ENCODE measurements around the gene ZFYVE27. TPM values are rescaled to one million over a fixed set of nuclear protein-coding genes. Genes with fewer than 3 reads are reported as not detected.

ZFYVE27 gene
- total and polyA plus RNA-seq, 7 experiments from 2014 or later, result 31.0 to 68.8 (median 54.7) TPM

DNA sequence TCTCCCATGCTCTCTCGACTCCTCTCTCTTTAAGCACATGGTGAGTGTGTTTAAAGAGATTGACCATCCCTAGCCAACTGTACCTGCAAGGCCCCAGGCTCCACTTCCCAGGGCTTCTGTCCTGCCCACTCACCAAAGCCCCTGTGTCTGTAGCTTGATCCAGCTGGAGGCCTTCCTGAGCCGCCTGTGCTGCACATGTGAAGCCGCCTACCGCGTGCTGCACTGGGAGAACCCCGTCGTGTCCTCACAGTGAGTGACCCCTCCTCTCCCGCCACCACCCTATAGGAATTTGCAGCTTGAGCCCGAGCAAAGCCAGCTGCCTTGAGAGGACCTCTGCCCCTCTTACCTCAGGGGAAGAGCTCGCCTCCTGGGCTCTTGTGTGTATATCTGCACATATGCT, 11.2 kb downstream of the ZFYVE27 start:
- Mint-ChIP-seq H3K4me3 (no peak overlapping the region), H3K27ac (no peak overlapping the region), H3K36me3 (peaks cover 20 to 64% (median 28%) of the 10 kb centered on the region in 5 donors), H3K9me3 (no peaks in the 10 kb centered on the region), H3K27me3 (no peaks in the 10 kb centered on the region), H3K4me1 (peaks cover 8 to 24% (median 14%) of the 10 kb centered on the region in 7 donors)
- Histone ChIP-seq H3K27ac (ENCODE audit: low read depth, low read length) (no peak overlapping the region), H3K4me3 (ENCODE audit: low read length) (no peak overlapping the region), H3K4me1 (ENCODE audit: control insufficient read depth in 2 of 2, insufficient read depth in 2 of 2, low read length in 2 of 2) (no peaks in the 10 kb centered on the region), H3K9me3 (ENCODE audit: control insufficient read depth in 2 of 3, low read length in 3 of 3) (no peaks in the 10 kb centered on the region), H3K36me3 (ENCODE audit: control insufficient read depth in 2 of 3, insufficient read depth in 3 of 3, low read length in 3 of 3) (peaks cover 4 to 89% (median 21%) of the 10 kb centered on the region in 3 experiments), H3K27me3 (ENCODE audit: control insufficient read depth in 2 of 2, insufficient read depth in 2 of 2, low read length in 2 of 2) (no peaks in the 10 kb centered on the region)
- ChIA-PET POLR2A (interaction anchor here (1.2 kb wide), 1 partner anchor 11 kb away, joined by 3 read pairs; the partner anchor contains the start of gene ZFYVE27), CTCF (interaction anchor here (0.6 to 1.0 kb wide), 3 partner anchors 101 to 121 kb away, joined by 3 to 4 read pairs (median 3); no protein-coding TSS in a partner anchor)
- intact Hi-C loops (cut with micrococcal nuclease), result no loop called here
- DNase-seq (no peak), ATAC-seq (no peak)

DNA sequence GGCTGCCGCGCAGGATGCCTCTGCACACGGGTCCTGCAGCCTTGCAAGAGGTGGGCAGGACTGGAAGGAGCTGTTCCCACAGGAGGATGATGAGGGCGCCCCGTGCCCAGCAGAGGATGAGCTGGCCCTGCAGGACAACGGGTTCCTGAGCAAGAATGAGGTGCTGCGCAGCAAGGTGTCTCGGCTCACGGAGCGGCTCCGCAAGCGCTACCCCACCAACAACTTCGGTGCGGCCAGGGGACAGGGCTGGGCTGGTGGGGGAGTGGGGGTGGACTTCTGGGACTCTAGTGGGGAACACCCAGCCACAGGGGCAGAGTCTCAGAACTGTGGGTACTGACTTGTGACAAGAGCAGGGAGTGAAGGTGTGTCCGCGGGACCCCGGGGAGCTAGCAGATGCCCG, 16.0 kb downstream of the ZFYVE27 start:
- H3K4me3 ChIP-seq (ENCODE audit: low read length), result no peak overlapping the region
- no peaks in the 10 kb centered on the region for H3K27me3 ChIP-seq (ENCODE audit: control insufficient read depth in 2 of 2, insufficient read depth in 2 of 2, low read length in 2 of 2)
- POLR2A ChIA-PET, result no interaction called here
- no peak for DNase-seq
- peaks cover 3 to 69% (median 22%) of the 10 kb centered on the region in 5 donors for H3K36me3 Mint-ChIP-seq
- no peaks in the 10 kb centered on the region for H3K27me3 Mint-ChIP-seq
- no peaks in the 10 kb centered on the region for H3K9me3 ChIP-seq (ENCODE audit: control insufficient read depth in 2 of 3, low read length in 3 of 3)
- H3K4me1 ChIP-seq (ENCODE audit: control insufficient read depth in 2 of 2, insufficient read depth in 2 of 2, low read length in 2 of 2), result no peaks in the 10 kb centered on the region
- H3K4me1 Mint-ChIP-seq, result peaks cover 0 to 3% (median 0%) of the 10 kb centered on the region in 7 donors
- CTCF ChIA-PET, result interaction anchor here (0.6 kb wide), 1 partner anchor 27 kb away, joined by 3 read pairs; no protein-coding TSS in a partner anchor
- no peak overlapping the region for H3K27ac Mint-ChIP-seq
- no peaks in the 10 kb centered on the region for H3K9me3 Mint-ChIP-seq
- no peak overlapping the region for H3K27ac ChIP-seq (ENCODE audit: low read depth, low read length)
- no peak for ATAC-seq
- H3K4me3 Mint-ChIP-seq, result no peak overlapping the region
- intact Hi-C loops (cut with micrococcal nuclease), result no loop called here
- H3K36me3 ChIP-seq (ENCODE audit: control insufficient read depth in 2 of 3, insufficient read depth in 3 of 3, low read length in 3 of 3), result peaks cover 7 to 98% (median 32%) of the 10 kb centered on the region in 3 experiments

DNA sequence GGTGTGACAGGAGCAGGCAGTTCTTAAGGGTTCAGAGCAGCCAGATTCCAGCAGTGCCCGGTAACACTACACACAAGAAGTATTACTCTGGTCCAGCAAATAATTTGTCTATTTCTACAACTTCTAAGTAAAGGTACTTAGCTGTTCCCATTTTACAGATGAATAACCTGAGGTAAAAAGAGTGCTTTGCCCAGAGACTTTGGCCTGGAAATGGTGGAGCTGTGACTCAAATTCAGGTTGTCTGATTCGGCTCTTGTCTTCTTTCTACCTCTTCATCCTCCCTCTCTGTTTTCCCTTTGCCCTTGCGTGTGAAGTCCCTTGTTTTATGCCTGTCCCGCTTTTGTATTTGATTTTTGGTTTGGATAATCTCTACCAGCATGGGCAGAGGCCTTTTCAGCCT, 17.8 kb downstream of the ZFYVE27 start:
- H3K36me3 Mint-ChIP-seq, result peaks cover 3 to 65% (median 12%) of the 10 kb centered on the region in 5 donors

GRCh38 chr10:97755718-97756117, 18.8 kb downstream of the ZFYVE27 start:
- Mint-ChIP-seq H3K9me3 (no peaks in the 10 kb centered on the region), H3K36me3 (peaks cover 3 to 67% (median 11%) of the 10 kb centered on the region in 5 donors), H3K4me1 (no peaks in the 10 kb centered on the region), H3K27me3 (no peaks in the 10 kb centered on the region), H3K4me3 (no peak overlapping the region), H3K27ac (no peak overlapping the region)
- H3K36me3 ChIP-seq (ENCODE audit: control insufficient read depth in 2 of 3, insufficient read depth in 3 of 3, low read length in 3 of 3), result peaks cover 10 to 89% (median 15%) of the 10 kb centered on the region in 3 experiments
- no peaks in the 10 kb centered on the region for H3K4me1 ChIP-seq (ENCODE audit: control insufficient read depth in 2 of 2, insufficient read depth in 2 of 2, low read length in 2 of 2)
- ChIA-PET CTCF (interaction anchor here (1.1 kb wide), 1 partner anchor 25 kb away, joined by 4 read pairs; no protein-coding TSS in a partner anchor), POLR2A (no interaction called here)
- no peaks in the 10 kb centered on the region for H3K27me3 ChIP-seq (ENCODE audit: control insufficient read depth in 2 of 2, insufficient read depth in 2 of 2, low read length in 2 of 2)
- H3K27ac ChIP-seq (ENCODE audit: low read depth, low read length), result no peak overlapping the region
- intact Hi-C loops (cut with micrococcal nuclease), result no loop called here
- ATAC-seq (no peak), DNase-seq (no peak)
- no peak overlapping the region for H3K4me3 ChIP-seq (ENCODE audit: low read length)
- H3K9me3 ChIP-seq (ENCODE audit: control insufficient read depth in 2 of 3, low read length in 3 of 3), result no peaks in the 10 kb centered on the region

More for the DNA sequence above, 17.8 kb downstream of the ZFYVE27 start:
- Histone ChIP-seq H3K27me3 (ENCODE audit: control insufficient read depth in 2 of 2, insufficient read depth in 2 of 2, low read length in 2 of 2) (no peaks in the 10 kb centered on the region), H3K36me3 (ENCODE audit: control insufficient read depth in 2 of 3, insufficient read depth in 3 of 3, low read length in 3 of 3) (peaks cover 3 to 89% (median 22%) of the 10 kb centered on the region in 3 experiments), H3K4me1 (ENCODE audit: control insufficient read depth in 2 of 2, insufficient read depth in 2 of 2, low read length in 2 of 2) (no peaks in the 10 kb centered on the region), H3K4me3 (ENCODE audit: low read length) (no peak overlapping the region), H3K27ac (ENCODE audit: low read depth, low read length) (no peak overlapping the region), H3K9me3 (ENCODE audit: control insufficient read depth in 2 of 3, low read length in 3 of 3) (no peaks in the 10 kb centered on the region)
- intact Hi-C loops (cut with micrococcal nuclease), result no loop called here
- H3K4me1 Mint-ChIP-seq, result no peaks in the 10 kb centered on the region
- no peaks in the 10 kb centered on the region for H3K27me3 Mint-ChIP-seq
- DNase-seq (no peak), ATAC-seq (no peak)
- CTCF ChIA-PET, result interaction anchor here (1.1 kb wide), 1 partner anchor 26 kb away, joined by 4 read pairs; no protein-coding TSS in a partner anchor
- peak overlapping the region in 1 of 9 donors; percentile 29 for H3K27ac Mint-ChIP-seq
- H3K4me3 Mint-ChIP-seq, result no peak overlapping the region
- no peaks in the 10 kb centered on the region for H3K9me3 Mint-ChIP-seq
- POLR2A ChIA-PET, result no interaction called here

- H3K27ac Mint-ChIP-seq, result no peak overlapping the region
- Histone ChIP-seq H3K27ac (ENCODE audit: low read depth, low read length) (no peak overlapping the region), H3K27me3 (ENCODE audit: control insufficient read depth in 2 of 2, insufficient read depth in 2 of 2, low read length in 2 of 2) (no peaks in the 10 kb centered on the region), H3K4me3 (ENCODE audit: low read length) (no peak overlapping the region), H3K9me3 (ENCODE audit: control insufficient read depth in 2 of 3, low read length in 3 of 3) (no peaks in the 10 kb centered on the region), H3K36me3 (ENCODE audit: control insufficient read depth in 2 of 3, insufficient read depth in 3 of 3, low read length in 3 of 3) (peaks cover 10 to 88% (median 15%) of the 10 kb centered on the region in 3 experiments), H3K4me1 (ENCODE audit: control insufficient read depth in 2 of 2, insufficient read depth in 2 of 2, low read length in 2 of 2) (no peaks in the 10 kb centered on the region)
- intact Hi-C loops (cut with micrococcal nuclease), result no loop called here
- H3K4me3 Mint-ChIP-seq, result no peak overlapping the region
- peaks cover 0 to 62% (median 10%) of the 10 kb centered on the region in 5 donors for H3K36me3 Mint-ChIP-seq
- no peaks in the 10 kb centered on the region for H3K27me3 Mint-ChIP-seq
- ATAC-seq (no peak), DNase-seq (no peak)
- CTCF ChIA-PET, result interaction anchor here (1.4 to 3.1 kb wide), 2 partner anchors 21 to 111 kb away, joined by 5 to 16 read pairs; partner anchors contain the start of gene ZFYVE27
- POLR2A ChIA-PET, result no interaction called here
- H3K4me1 Mint-ChIP-seq, result peaks cover 0 to 2% (median 0%) of the 10 kb centered on the region in 7 donors
- no peaks in the 10 kb centered on the region for H3K9me3 Mint-ChIP-seq
Observed at GRCh38 chr10:97757471-97757870, 20.5 kb downstream of the ZFYVE27 start.

DNA sequence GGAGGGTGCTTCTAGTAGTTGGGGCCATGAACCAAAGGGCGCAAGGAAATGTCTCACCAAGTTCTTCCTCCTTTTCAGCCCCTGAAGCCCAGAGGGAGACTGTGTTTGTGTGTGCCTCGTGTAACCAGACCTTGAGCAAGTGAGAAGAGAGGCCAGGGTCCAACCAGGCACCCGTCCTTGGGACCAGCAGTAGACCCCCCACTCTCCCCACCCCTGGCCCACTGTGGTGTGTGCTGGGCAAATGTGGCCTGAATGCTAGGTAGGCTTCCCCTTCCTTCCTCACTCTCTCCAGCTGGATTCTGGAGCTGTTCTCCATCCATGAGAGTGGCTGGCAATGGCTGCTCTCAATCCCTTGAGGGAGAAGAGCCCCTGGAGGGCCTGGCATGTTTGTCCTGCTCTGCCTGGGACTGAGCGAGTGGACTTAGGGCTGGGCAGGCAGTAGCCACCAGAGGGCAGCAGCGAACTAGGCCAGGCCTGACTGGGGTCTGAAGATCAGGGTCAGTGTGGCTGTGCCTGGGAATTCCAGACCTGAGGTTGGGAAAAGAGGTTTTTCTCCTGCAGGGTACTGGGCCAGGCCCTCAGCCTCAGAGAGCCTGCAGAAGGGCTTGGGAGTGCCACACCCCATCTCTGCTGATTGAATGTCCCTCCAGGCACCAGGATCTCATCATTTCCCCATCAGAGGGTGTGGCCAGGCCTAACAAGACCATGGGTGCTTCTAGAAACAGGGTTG, 22.4 kb downstream of the ZFYVE27 start:
- H3K36me3 Mint-ChIP-seq, result peaks cover 0 to 51% (median 10%) of the 10 kb centered on the region in 5 donors

More for the DNA sequence above, 22.4 kb downstream of the ZFYVE27 start:
- peak overlapping the region in 2 of 9 donors; percentile 21 to 30 for H3K27ac Mint-ChIP-seq
- POLR2A ChIA-PET, result no interaction called here
- ATAC-seq (peak; percentile 74), DNase-seq (peak in 7 of 9 donors; percentile 23 to 57 (median 38))
- no peak overlapping the region for H3K4me3 Mint-ChIP-seq
- CTCF ChIA-PET, result interaction anchor here (0.7 to 4.5 kb wide), 6 partner anchors 21 to 338 kb away, joined by 3 to 33 read pairs (median 4); no protein-coding TSS in a partner anchor
- Histone ChIP-seq H3K4me1 (ENCODE audit: control insufficient read depth in 2 of 2, insufficient read depth in 2 of 2, low read length in 2 of 2) (no peaks in the 10 kb centered on the region), H3K36me3 (ENCODE audit: control insufficient read depth in 2 of 3, insufficient read depth in 3 of 3, low read length in 3 of 3) (peaks cover 6 to 71% (median 10%) of the 10 kb centered on the region in 3 experiments), H3K27ac (ENCODE audit: low read depth, low read length) (no peak overlapping the region), H3K4me3 (ENCODE audit: low read length) (no peak overlapping the region), H3K27me3 (ENCODE audit: control insufficient read depth in 2 of 2, insufficient read depth in 2 of 2, low read length in 2 of 2) (no peaks in the 10 kb centered on the region), H3K9me3 (ENCODE audit: control insufficient read depth in 2 of 3, low read length in 3 of 3) (no peaks in the 10 kb centered on the region)
- H3K27me3 Mint-ChIP-seq, result no peaks in the 10 kb centered on the region
- intact Hi-C loops (cut with micrococcal nuclease), result loop anchor here (1.0 to 2.0 kb wide), 3 partner anchors 33 to 285 kb away; no protein-coding TSS in a partner anchor
- peaks cover 0 to 4% (median 0%) of the 10 kb centered on the region in 7 donors for H3K4me1 Mint-ChIP-seq
- no peaks in the 10 kb centered on the region for H3K9me3 Mint-ChIP-seq
